Mesendoderm (in vitro differentiated cells): ENCODE data around the gene HOGA1.

Experiments
- DNase-seq: peaks from one replicate; pipeline ENCODE4 v3.0.0; 2013
- H2AK5ac ChIP-seq: 2 replicates; pipeline ENCODE4 v1.6.1; 2013; ENCODE audit warnings: low read length, inconsistent platforms
- H2BK120ac ChIP-seq: 2 replicates; pipeline ENCODE4 v1.6.1; 2013; ENCODE audit warnings: low read depth, mild to moderate bottlenecking, low read length, moderate library complexity, mixed read lengths
- H2BK15ac ChIP-seq: replicated peaks from 2 replicates; pipeline ENCODE4 v1.6.1; 2013; ENCODE audit warnings: low read depth, mild to moderate bottlenecking, moderate library complexity
- H2BK5ac ChIP-seq: 2 replicates; pipeline ENCODE4 v1.6.1; 2013; ENCODE audit warnings: low read length, inconsistent platforms
- H3K18ac ChIP-seq: 2 replicates; pipeline ENCODE4 v1.6.1; 2013; ENCODE audit warnings: mild to moderate bottlenecking, low read length, mixed read lengths
- H3K23ac ChIP-seq: one replicate; pipeline ENCODE4 v1.6.1; 2013; ENCODE audit warnings: low read length
- H3K27ac ChIP-seq: 2 replicates; pipeline ENCODE4 v1.5.1; 2013; ENCODE audit warnings: low read depth, mild to moderate bottlenecking, inconsistent platforms, low read length, moderate library complexity
- H3K27me3 ChIP-seq: 2 replicates; pipeline ENCODE4 v1.6.1; 2013; ENCODE audit warnings: low read length, control low read depth, mild to moderate bottlenecking, inconsistent platforms; ENCODE audit not compliant: insufficient read depth, poor library complexity
- H3K36me3 ChIP-seq: 2 replicates; pipeline ENCODE4 v1.6.1; 2013; ENCODE audit warnings: low read length, inconsistent platforms; ENCODE audit not compliant: control insufficient read depth, insufficient read depth
- H3K4ac ChIP-seq: one replicate; pipeline ENCODE4 v1.6.1; 2013; ENCODE audit warnings: low read depth, mild to moderate bottlenecking, low read length, moderate library complexity
- H3K4me1 ChIP-seq: 2 replicates; pipeline ENCODE4 v1.6.1; 2013; ENCODE audit warnings: low read depth, low read length, inconsistent platforms; ENCODE audit not compliant: control insufficient read depth
- H3K4me2 ChIP-seq: 2 replicates; pipeline ENCODE4 v1.6.1; 2013; ENCODE audit warnings: low read length
- H3K4me3 ChIP-seq: 2 replicates; pipeline ENCODE4 v1.5.1; 2013; ENCODE audit warnings: mild to moderate bottlenecking, low read length
- H3K56ac ChIP-seq: one replicate; pipeline ENCODE4 v1.6.1; 2013; ENCODE audit warnings: low read length
- H3K79me1 ChIP-seq: 2 replicates; pipeline ENCODE4 v1.6.1; 2013; ENCODE audit warnings: low read length, inconsistent platforms
- H3K79me2 ChIP-seq: 2 replicates; pipeline ENCODE4 v1.6.1; 2013; ENCODE audit warnings: mild to moderate bottlenecking, low read length; ENCODE audit not compliant: control insufficient read depth, insufficient read depth
- H3K9ac ChIP-seq: 2 replicates; pipeline ENCODE4 v1.6.1; 2013; ENCODE audit warnings: low read length, inconsistent platforms
- H4K5ac ChIP-seq: one replicate; pipeline ENCODE4 v1.6.1; 2013; ENCODE audit warnings: low read length
- H4K8ac ChIP-seq: one replicate; pipeline ENCODE4 v1.6.1; 2013; ENCODE audit warnings: low read depth, mild to moderate bottlenecking, control low read depth, low read length, moderate library complexity
- WGBS: extraction: QIAGEN DNeasy Blood & Tissue Kit; methylation state at CpG from one replicate; pipeline ENCODE4 v1.1.7; 2013; ENCODE audit warnings: low lambda C conversion rate, missing lambda C conversion rate; ENCODE audit not compliant: insufficient coverage; ENCODE audit errors: extremely low coverage; 5-methylcytosine and 5-hydroxymethylcytosine counted together

HOGA1 gene

GRCh38 chr10:97629289-97629688 lies 45.1 kb downstream of the HOGA1 start:
- Histone ChIP-seq H3K4me3 (no peak overlapping the region), H4K8ac (no peak overlapping the region), H3K27ac (no peak overlapping the region), H2BK5ac (no peak overlapping the region), H3K18ac (no peak overlapping the region), H3K4me1 (no peaks in the 10 kb centered on the region), H3K9ac (no peak overlapping the region), H3K36me3 (no peaks in the 10 kb centered on the region), H3K4me2 (no peak overlapping the region), H2AK5ac (no peak overlapping the region), H3K27me3 (no peaks in the 10 kb centered on the region), H2BK15ac (no peak overlapping the region), H4K5ac (no peak overlapping the region), H3K79me1 (no peaks in the 10 kb centered on the region), H3K4ac (no peak overlapping the region), H3K79me2 (no peaks in the 10 kb centered on the region), H3K23ac (no peak overlapping the region), H3K56ac (no peak overlapping the region), H2BK120ac (no peak overlapping the region)
- no peak for DNase-seq
- no CpG with 5 or more reads among the region's 5 CpGs for WGBS

DNA sequence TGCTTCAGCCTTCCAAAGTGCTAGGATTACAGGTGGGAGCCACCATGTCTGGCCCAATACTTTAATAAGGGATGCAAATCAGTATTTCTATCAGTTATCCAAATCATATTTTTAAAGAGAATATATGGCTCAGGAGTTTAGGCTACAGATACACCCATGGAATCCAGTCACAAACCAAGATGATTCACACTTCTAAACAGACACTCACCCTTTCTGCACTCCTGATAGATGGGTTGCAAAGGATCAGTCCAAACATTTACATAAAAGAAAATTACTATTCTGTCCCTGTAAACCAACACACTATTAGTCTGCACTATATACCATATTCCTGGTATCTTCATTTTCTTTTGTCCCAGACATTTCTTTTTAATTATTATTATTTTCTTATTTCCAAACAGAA lies 46.9 kb downstream of the HOGA1 start:
- no peaks in the 10 kb centered on the region for H3K36me3 ChIP-seq
- no peak overlapping the region for H2BK15ac ChIP-seq
- no peak overlapping the region for H3K4me2 ChIP-seq
- H4K8ac ChIP-seq, result no peak overlapping the region
- no peaks in the 10 kb centered on the region for H3K4me1 ChIP-seq
- H2BK120ac ChIP-seq, result no peak overlapping the region
- no peak overlapping the region for H3K9ac ChIP-seq
- no peak overlapping the region for H3K56ac ChIP-seq
- no peaks in the 10 kb centered on the region for H3K27me3 ChIP-seq
- no peaks in the 10 kb centered on the region for H3K79me2 ChIP-seq
- no peak for DNase-seq
- H3K4me3 ChIP-seq, result no peak overlapping the region
- H3K18ac ChIP-seq, result no peak overlapping the region
- no peak overlapping the region for H3K23ac ChIP-seq
- no peak overlapping the region for H2BK5ac ChIP-seq
- no peak overlapping the region for H3K27ac ChIP-seq
- H4K5ac ChIP-seq, result no peak overlapping the region
- no peak overlapping the region for H3K4ac ChIP-seq
- H2AK5ac ChIP-seq, result no peak overlapping the region
- no peaks in the 10 kb centered on the region for H3K79me1 ChIP-seq

DNA sequence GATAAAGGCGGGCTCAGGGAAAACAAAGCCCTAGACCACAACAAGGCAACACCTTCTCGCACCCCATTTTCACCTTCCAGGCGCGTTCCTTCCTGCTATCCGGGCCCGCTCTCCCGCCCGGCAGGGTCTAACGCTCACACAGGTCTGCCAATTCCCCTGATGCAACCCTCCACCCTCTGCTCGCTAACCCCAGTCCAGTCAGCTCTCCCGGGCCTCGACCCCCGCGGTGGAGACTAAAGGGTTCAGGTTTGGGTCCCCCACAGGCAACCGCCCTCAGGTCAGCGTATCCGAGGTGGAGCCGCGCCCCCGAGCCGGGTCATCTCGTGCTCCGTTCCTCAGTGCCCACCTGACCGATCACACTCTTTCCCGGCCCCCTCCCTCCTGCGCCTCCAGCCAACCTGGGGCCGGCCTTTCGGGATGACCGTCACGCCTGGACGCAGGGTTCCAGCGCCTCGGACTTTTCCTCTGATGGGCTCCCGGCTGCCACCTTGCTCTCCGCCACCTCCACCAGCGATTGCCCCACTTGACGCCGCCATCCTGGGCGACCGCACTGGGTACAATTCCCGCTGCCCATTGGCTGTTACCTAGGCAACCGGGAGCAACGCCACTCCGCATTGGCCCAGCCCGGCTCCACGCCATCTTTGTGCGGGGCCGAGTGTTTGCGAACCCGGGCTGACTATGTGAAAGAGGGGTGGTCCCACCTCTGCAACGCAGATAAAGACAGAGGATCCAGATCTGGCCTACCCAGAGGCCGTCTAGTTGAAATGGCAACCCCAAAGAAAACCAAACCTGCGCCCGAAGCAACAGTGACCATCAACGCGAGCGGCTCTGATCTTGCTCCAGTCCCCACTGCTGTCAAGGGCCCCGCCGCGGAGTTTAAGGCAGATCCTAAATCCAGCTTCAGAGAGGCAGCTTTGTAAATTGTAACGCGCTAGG lies 49.0 kb downstream of the HOGA1 start, which contains the start of gene MORN4:
Gene MORN4, minus strand, starts transcription at position 552 of the 936 bp plus-strand sequence. CDS start 13,847 bp downstream, outside the sequence.
- Histone ChIP-seq H3K79me1 (no peaks in the 10 kb centered on the region), H3K27ac (peak within 1 kb of the TSS; percentile 51)
- WGBS, result no CpG with 5 or more reads among the region's 62 CpGs

GRCh38 chr10:97633921-97634320 lies 49.7 kb downstream of the HOGA1 start:
- Histone ChIP-seq H3K27ac (no peak overlapping the region), H2BK120ac (no peak overlapping the region), H3K36me3 (no peaks in the 10 kb centered on the region), H3K4ac (no peak overlapping the region), H3K79me2 (no peaks in the 10 kb centered on the region), H3K56ac (peak overlapping the region; percentile 95), H3K4me3 (no peak overlapping the region), H2AK5ac (no peak overlapping the region), H3K79me1 (no peaks in the 10 kb centered on the region), H3K27me3 (no peaks in the 10 kb centered on the region), H2BK5ac (no peak overlapping the region), H3K4me2 (peak overlapping the region; percentile 73), H3K23ac (no peak overlapping the region), H4K5ac (no peak overlapping the region), H3K18ac (no peak overlapping the region), H3K4me1 (no peaks in the 10 kb centered on the region), H4K8ac (peak overlapping the region; percentile 65), H2BK15ac (no peak overlapping the region), H3K9ac (peak overlapping the region; percentile 76)
- peak; percentile 59 for DNase-seq
- no CpG with 5 or more reads among the region's 8 CpGs for WGBS

More for the DNA sequence above, 49.0 kb downstream of the HOGA1 start, which contains the start of gene MORN4:
- no peak within 1 kb of the TSS for H3K18ac ChIP-seq
- no peaks in the 10 kb centered on the region for H3K36me3 ChIP-seq
- no peaks in the 10 kb centered on the region for H3K27me3 ChIP-seq
- H3K4me1 ChIP-seq, result no peaks in the 10 kb centered on the region
- H4K8ac ChIP-seq, result peak within 1 kb of the TSS; percentile 99
- H3K23ac ChIP-seq, result no peak within 1 kb of the TSS
- H2BK120ac ChIP-seq, result no peak within 1 kb of the TSS
- peak within 1 kb of the TSS; percentile 73 for H3K4me2 ChIP-seq
- H2BK5ac ChIP-seq, result no peak within 1 kb of the TSS
- no peak within 1 kb of the TSS for H2AK5ac ChIP-seq
- H3K79me2 ChIP-seq, result no peaks in the 10 kb centered on the region
- H3K56ac ChIP-seq, result peak within 1 kb of the TSS; percentile 95
- H3K9ac ChIP-seq, result peak within 1 kb of the TSS; percentile 76
- no peak within 1 kb of the TSS for H4K5ac ChIP-seq
- no peak within 1 kb of the TSS for H3K4ac ChIP-seq
- peak; percentile 97 for DNase-seq
- no peak within 1 kb of the TSS for H2BK15ac ChIP-seq
- H3K4me3 ChIP-seq, result peak within 1 kb of the TSS; percentile 55

DNA sequence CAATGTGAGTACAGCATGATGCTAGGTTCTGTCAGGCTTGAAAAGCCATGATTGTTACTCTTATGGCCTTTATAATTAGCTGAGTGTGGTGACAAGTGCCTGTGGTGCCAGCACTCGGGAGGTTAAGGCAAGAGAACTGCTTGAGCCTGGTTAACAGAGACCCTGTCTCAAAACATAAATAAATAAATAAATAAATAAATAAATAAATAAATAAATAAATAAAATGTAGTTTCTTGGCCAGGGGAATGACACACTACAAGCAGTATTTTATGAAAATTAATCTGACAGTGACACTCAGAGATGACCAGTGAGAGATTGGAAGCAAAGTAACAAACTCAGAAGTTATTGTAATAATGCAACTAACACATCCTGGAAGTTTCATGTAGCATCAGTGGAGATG lies 51.4 kb downstream of the HOGA1 start:
- no peaks in the 10 kb centered on the region for H3K79me1 ChIP-seq

More for the DNA sequence above, 51.4 kb downstream of the HOGA1 start:
- Histone ChIP-seq H3K27me3 (no peaks in the 10 kb centered on the region), H3K18ac (no peak overlapping the region), H3K79me2 (no peaks in the 10 kb centered on the region), H3K36me3 (no peaks in the 10 kb centered on the region), H3K23ac (no peak overlapping the region), H3K4ac (no peak overlapping the region), H2AK5ac (no peak overlapping the region), H2BK120ac (no peak overlapping the region), H3K4me3 (no peak overlapping the region), H2BK5ac (no peak overlapping the region), H2BK15ac (no peak overlapping the region), H4K5ac (no peak overlapping the region), H3K4me1 (no peaks in the 10 kb centered on the region), H3K9ac (no peak overlapping the region), H4K8ac (no peak overlapping the region), H3K56ac (no peak overlapping the region), H3K27ac (no peak overlapping the region), H3K4me2 (no peak overlapping the region)
- DNase-seq, result no peak
- WGBS, result no CpG with 5 or more reads among the region's 1 CpG
